Neuronal stem cell (in vitro differentiated cells): ENCODE measurements around the gene ZNF513.

Experiments used
- DNase-seq: peaks from one replicate; pipeline ENCODE4 v3.0.0-alpha.2; 2013; ENCODE audit warnings: low spot score
- H2AFZ ChIP-seq: one replicate; pipeline ENCODE4 v1.6.1; 2013; ENCODE audit warnings: mild to moderate bottlenecking, low read length, inconsistent platforms
- H2AK5ac ChIP-seq: 2 replicates; pipeline ENCODE4 v1.6.1; 2013; ENCODE audit warnings: low read depth, mild to moderate bottlenecking, inconsistent platforms, low read length, moderate library complexity, mixed read lengths
- H2BK120ac ChIP-seq: 2 replicates; pipeline ENCODE4 v1.6.1; 2013; ENCODE audit warnings: low read depth, mild to moderate bottlenecking, inconsistent platforms, low read length, moderate library complexity, mixed read lengths
- H2BK12ac ChIP-seq: one replicate; pipeline ENCODE4 v1.6.1; 2013; ENCODE audit warnings: low read length, inconsistent platforms
- H2BK15ac ChIP-seq: 2 replicates; pipeline ENCODE4 v1.6.1; 2013; ENCODE audit warnings: mild to moderate bottlenecking, low read length, inconsistent platforms, mixed read lengths
- H2BK5ac ChIP-seq: one replicate; pipeline ENCODE4 v1.6.1; 2013; ENCODE audit warnings: inconsistent platforms, mild to moderate bottlenecking, low read length, moderate library complexity
- H3K14ac ChIP-seq: one replicate; pipeline ENCODE4 v1.6.1; 2013; ENCODE audit warnings: low read length, inconsistent platforms
- H3K18ac ChIP-seq: 2 replicates; pipeline ENCODE4 v1.6.1; 2013; ENCODE audit warnings: low read length, inconsistent platforms
- H3K23ac ChIP-seq: 2 replicates; pipeline ENCODE4 v1.6.1; 2013; ENCODE audit warnings: low read depth, mild to moderate bottlenecking, mixed read lengths, low read length, inconsistent platforms; ENCODE audit not compliant: poor library complexity
- H3K27ac ChIP-seq: replicated peaks from 3 replicates; pipeline ENCODE4 v1.5.1; 2013; ENCODE audit warnings: low read length, inconsistent platforms
- H3K27me3 ChIP-seq, 3 experiments: 2 replicates each; pipeline ENCODE4 v1.6.1; 2013; ENCODE audit warnings: low read length in 3 of 3, mild to moderate bottlenecking in 2 of 3, inconsistent platforms in 1 of 3, low read depth in 1 of 3, mixed read lengths in 1 of 3, moderate library complexity in 1 of 3; ENCODE audit not compliant: control insufficient read depth in 3 of 3, insufficient read depth in 3 of 3
- H3K36me3 ChIP-seq, 2 donors: replicated peaks in 1 of 2; 2 replicates each; pipeline ENCODE4 v1.6.1; 2013; ENCODE audit warnings: low read length in 2 of 2; ENCODE audit not compliant: control insufficient read depth in 2 of 2, insufficient read depth in 2 of 2
- H3K4ac ChIP-seq: 2 replicates; pipeline ENCODE4 v1.6.1; 2013; ENCODE audit warnings: inconsistent platforms, mild to moderate bottlenecking, low read length, moderate library complexity
- H3K4me1 ChIP-seq, 2 donors: 1 replicate in 1 of 2; 2 replicates in 1 of 2; pipeline ENCODE4 v1.6.1; 2013; ENCODE audit warnings: low read length in 2 of 2, low read depth in 1 of 2; ENCODE audit not compliant: control insufficient read depth in 2 of 2, insufficient read depth in 1 of 2
- H3K4me2 ChIP-seq: one replicate; pipeline ENCODE4 v1.6.1; 2013; ENCODE audit warnings: mild to moderate bottlenecking, low read length, inconsistent platforms; ENCODE audit not compliant: insufficient read depth, poor library complexity, severe bottlenecking
- H3K4me3 ChIP-seq, 2 donors: 2 replicates each; pipeline ENCODE4 v1.5.1; 2013; ENCODE audit warnings: low read length in 2 of 2, mild to moderate bottlenecking in 2 of 2, inconsistent platforms in 1 of 2, moderate library complexity in 1 of 2
- H3K79me1 ChIP-seq: one replicate; pipeline ENCODE4 v1.6.1; 2013; ENCODE audit warnings: low read depth, mild to moderate bottlenecking, inconsistent platforms, low read length, moderate library complexity
- H3K9ac ChIP-seq: one replicate; pipeline ENCODE4 v1.6.1; 2013; ENCODE audit warnings: mild to moderate bottlenecking, low read depth, low read length, inconsistent platforms; ENCODE audit not compliant: poor library complexity
- H3K9me3 ChIP-seq, 2 donors: replicated peaks in 1 of 2; 2 replicates each; pipeline versions ENCODE3 to v1.6.1; 2013; ENCODE audit warnings: low read length in 2 of 2, mild to moderate bottlenecking in 2 of 2, inconsistent platforms in 1 of 2, low read depth in 1 of 2, mixed read lengths in 1 of 2, moderate library complexity in 1 of 2; ENCODE audit not compliant: control insufficient read depth in 2 of 2, insufficient read depth in 1 of 2
- H4K8ac ChIP-seq: one replicate; pipeline ENCODE4 v1.6.1; 2013; ENCODE audit warnings: low read depth, mild to moderate bottlenecking, inconsistent platforms, low read length, moderate library complexity
- H4K91ac ChIP-seq: one replicate; pipeline ENCODE4 v1.6.1; 2013; ENCODE audit warnings: low read length, low read depth, mild to moderate bottlenecking, inconsistent platforms; ENCODE audit not compliant: poor library complexity
- WGBS, 2 donors: extraction: QIAGEN DNeasy Blood & Tissue Kit; methylation state at CpG; one replicate each; pipeline ENCODE4 v1.1.7; 2013; ENCODE audit warnings: missing lambda C conversion rate in 2 of 2, mixed read lengths in 1 of 2; ENCODE audit not compliant: insufficient read length in 2 of 2, insufficient replicate concordance in 1 of 2; ENCODE audit errors: extremely low coverage in 2 of 2; 5-methylcytosine and 5-hydroxymethylcytosine counted together

ZNF513 gene

GRCh38 chr2:27377618-27378095 lies 2.9 kb downstream of the ZNF513 start:
- Histone ChIP-seq H4K8ac (no peak overlapping the region), H3K27ac (no peak overlapping the region), H3K79me1 (peaks cover 14% of the 10 kb centered on the region), H3K23ac (peak overlapping the region; percentile 82), H2BK15ac (no peak overlapping the region), H3K14ac (no peak overlapping the region), H3K9me3 (no peaks in the 10 kb centered on the region), H2AK5ac (no peak overlapping the region), H3K4me3 (no peak overlapping the region), H3K18ac (no peak overlapping the region), H4K91ac (no peak overlapping the region), H3K9ac (peak overlapping the region; percentile 50), H3K4me2 (no peak overlapping the region), H2BK5ac (no peak overlapping the region), H3K4ac (no peak overlapping the region), H2BK12ac (no peak overlapping the region), H3K27me3 (no peaks in the 10 kb centered on the region), H2AFZ (no peak overlapping the region), H2BK120ac (no peak overlapping the region), H3K4me1 (peaks cover 6 to 11% of the 10 kb centered on the region in 2 donors), H3K36me3 (peaks cover 56 to 84% of the 10 kb centered on the region in 2 donors)
- DNase-seq, result no peak
- no CpG with 5 or more reads among the region's 18 CpGs for WGBS, 2 donors

- peak overlapping the region; percentile 82 for H3K23ac ChIP-seq
- H3K27ac ChIP-seq, result no peak overlapping the region
- no peak for DNase-seq
- H3K18ac ChIP-seq, result no peak overlapping the region
- H2AFZ ChIP-seq, result no peak overlapping the region
- H3K9ac ChIP-seq, result no peak overlapping the region
- H2BK12ac ChIP-seq, result no peak overlapping the region
- no peak overlapping the region for H2AK5ac ChIP-seq
- no peak overlapping the region for H2BK120ac ChIP-seq
- H3K4me1 ChIP-seq, result peaks cover 6 to 11% of the 10 kb centered on the region in 2 donors
- no peak overlapping the region for H2BK15ac ChIP-seq
- H3K79me1 ChIP-seq, result peaks cover 17% of the 10 kb centered on the region
- H3K4me2 ChIP-seq, result no peak overlapping the region
- no peaks in the 10 kb centered on the region for H3K27me3 ChIP-seq
- no peak overlapping the region for H4K91ac ChIP-seq
- H3K9me3 ChIP-seq, result no peaks in the 10 kb centered on the region
- H3K4ac ChIP-seq, result no peak overlapping the region
- no CpG with 5 or more reads among the region's 10 CpGs for WGBS, 2 donors
- H3K36me3 ChIP-seq, result peaks cover 57 to 84% of the 10 kb centered on the region in 2 donors
- no peak overlapping the region for H4K8ac ChIP-seq
- H2BK5ac ChIP-seq, result no peak overlapping the region
- H3K14ac ChIP-seq, result no peak overlapping the region
- no peak overlapping the region for H3K4me3 ChIP-seq
These were observed 3.5 kb downstream of the ZNF513 start for GRCh38 chr2:27376866-27377617.

GRCh38 chr2:27376151-27376865 lies 4.2 kb downstream of the ZNF513 start:
- Histone ChIP-seq H3K27me3 (no peaks in the 10 kb centered on the region), H3K4me3 (no peak overlapping the region), H3K18ac (no peak overlapping the region), H3K36me3 (peaks cover 50 to 78% of the 10 kb centered on the region in 2 donors), H3K9me3 (no peaks in the 10 kb centered on the region), H2AK5ac (no peak overlapping the region), H2BK120ac (no peak overlapping the region), H4K8ac (no peak overlapping the region), H3K27ac (no peak overlapping the region), H3K14ac (no peak overlapping the region), H2AFZ (no peak overlapping the region), H3K23ac (no peak overlapping the region), H3K79me1 (peaks cover 20% of the 10 kb centered on the region), H3K4me1 (peaks cover 10 to 14% of the 10 kb centered on the region in 2 donors), H3K9ac (no peak overlapping the region), H2BK12ac (no peak overlapping the region), H3K4me2 (no peak overlapping the region), H4K91ac (no peak overlapping the region), H2BK5ac (no peak overlapping the region), H2BK15ac (no peak overlapping the region), H3K4ac (no peak overlapping the region)
- no CpG with 5 or more reads among the region's 16 CpGs for WGBS, 2 donors
- DNase-seq, result no peak

GRCh38 chr2:27375513-27376099 lies 4.9 kb downstream of the ZNF513 start:
- Histone ChIP-seq H3K27ac (no peak overlapping the region), H3K18ac (no peak overlapping the region), H2AFZ (no peak overlapping the region), H3K27me3 (no peaks in the 10 kb centered on the region), H3K4me1 (peaks cover 6 to 13% of the 10 kb centered on the region in 2 donors), H4K8ac (no peak overlapping the region), H3K9me3 (no peaks in the 10 kb centered on the region), H3K9ac (no peak overlapping the region), H2BK15ac (no peak overlapping the region), H3K4me2 (no peak overlapping the region), H4K91ac (no peak overlapping the region), H3K4ac (no peak overlapping the region), H3K23ac (no peak overlapping the region), H2BK12ac (no peak overlapping the region), H2BK5ac (no peak overlapping the region), H3K79me1 (peaks cover 25% of the 10 kb centered on the region), H3K4me3 (no peak overlapping the region), H3K14ac (no peak overlapping the region), H2AK5ac (no peak overlapping the region), H3K36me3 (peaks cover 48 to 73% of the 10 kb centered on the region in 2 donors), H2BK120ac (no peak overlapping the region)
- no CpG with 5 or more reads among the region's 20 CpGs for WGBS, 2 donors
- no peak for DNase-seq
